OCI-LY7 (cell line): ENCODE results near the gene PRKD2. TPM values are rescaled to one million over a fixed set of nuclear protein-coding genes. Genes with fewer than 3 reads are reported as not detected.
A peak's percentile ranks its signal among the peaks of the same experiment; 100 is the strongest.

Experiments used
- BruUV-seq: library from RNA; stranded (reverse); fragments of 400-500 nt; replicated peaks from 2 replicates; lab custom pipeline; 2021; lab: Mats Ljungman, UMichigan
- CTCF ChIA-PET: fragments of 300-600 bp; sonication (Branson Sonifier 250); formaldehyde crosslinking; loops from one replicate; lab custom pipeline; 2022; ENCODE audit warnings: antibody characterized with exemption; ENCODE audit not compliant: unreplicated experiment; lab: Charles Lee
- POLR2A ChIA-PET: fragments of 300-600 bp; sonication (Branson Sonifier 250); formaldehyde crosslinking; loops from one replicate; lab custom pipeline; 2022; ENCODE audit warnings: antibody characterized with exemption; lab: Charles Lee
- DNase-seq: peaks from one replicate; pipeline ENCODE4 v3.0.0-alpha.2; 2015; ENCODE audit warnings: low spot score
- H2AFZ ChIP-seq: fragments of 200-600 bp; sonication (generic), shearing (Covaris generic); 2 replicates; pipeline ENCODE4 v1.6.1; 2014; ENCODE audit warnings: mild to moderate bottlenecking, antibody characterized with exemption, low read length, moderate library complexity
- H3K27ac ChIP-seq: fragments of 200-600 bp; sonication (generic); 2 replicates; pipeline ENCODE4 v1.5.1; 2014; ENCODE audit warnings: mixed run types, low read depth, mild to moderate bottlenecking, moderate library complexity, low read length, inconsistent platforms; ENCODE audit not compliant: poor library complexity, severe bottlenecking
- H3K36me3 ChIP-seq: fragments of 200-600 bp; sonication (generic); 2 replicates; pipeline ENCODE4 v1.6.1; 2014; ENCODE audit warnings: mild to moderate bottlenecking, antibody characterized with exemption, low read length, moderate library complexity, mixed read lengths; ENCODE audit not compliant: insufficient read depth
- H3K4me1 ChIP-seq: fragments of 200-600 bp; sonication (generic); 2 replicates; pipeline ENCODE4 v1.5.1; 2014; ENCODE audit warnings: mild to moderate bottlenecking, low read length; ENCODE audit not compliant: insufficient read depth, poor library complexity, severe bottlenecking
- H3K4me2 ChIP-seq: fragments of 200-600 bp; sonication (generic); 2 replicates; pipeline ENCODE4 v1.6.1; 2014; ENCODE audit warnings: mild to moderate bottlenecking, low read length
- H3K4me3 ChIP-seq: fragments of 200-600 bp; sonication (generic); 2 replicates; pipeline ENCODE4 v1.5.1; 2014; ENCODE audit warnings: mild to moderate bottlenecking, low read depth, low read length; ENCODE audit not compliant: poor library complexity, severe bottlenecking
- H3K79me2 ChIP-seq: fragments of 200-600 bp; sonication (generic); 2 replicates; pipeline ENCODE4 v1.6.1; 2016; ENCODE audit warnings: low read depth, mild to moderate bottlenecking, low read length, moderate library complexity, mixed read lengths; ENCODE audit not compliant: insufficient read depth
- H3K9me2 ChIP-seq: fragments of 200-600 bp; sonication (generic); 2 replicates; pipeline ENCODE4 v1.6.1; 2016; ENCODE audit warnings: mild to moderate bottlenecking, low read length, mixed read lengths; ENCODE audit not compliant: insufficient read depth
- H3K9me3 ChIP-seq: fragments of 200-600 bp; sonication (generic); 2 replicates; pipeline ENCODE4 v1.6.1; 2014; ENCODE audit warnings: mild to moderate bottlenecking, mixed run types, low read length, mixed read lengths
- H4K20me1 ChIP-seq: fragments of 200-600 bp; sonication (generic); 2 replicates; pipeline ENCODE4 v1.6.1; 2014; ENCODE audit warnings: mild to moderate bottlenecking, antibody characterized with exemption, low read length, moderate library complexity, mixed read lengths; ENCODE audit not compliant: insufficient read depth
- CTCF ChIP-seq: fragments of 200-600 bp; sonication (generic); conservative IDR thresholded peaks from 2 replicates; pipeline ENCODE4 v1.5.1; 2014; ENCODE audit warnings: mild to moderate bottlenecking, antibody characterized with exemption, low read length, moderate library complexity, mixed read lengths
- EZH2phosphoT487 ChIP-seq: fragments of 200-600 bp; sonication (generic); IDR thresholded peaks from 2 replicates; pipeline ENCODE4 v1.6.1; 2018; ENCODE audit warnings: low read depth, borderline replicate concordance, mild to moderate bottlenecking, mixed run types, antibody characterized with exemption, low read length, moderate library complexity, mixed read lengths
- intact Hi-C: fragments of 100-400 bp; cut with micrococcal nuclease; formaldehyde crosslinking; loops from one replicate; pipeline ENCODE4 v1.10.0; 2022; ENCODE audit not compliant: unreplicated experiment
- total RNA-seq, 2 experiments: library from RNA; depleted of rRNA in 1 of 2; stranded (reverse); fragments of >200 nt in 1 of 2; shearing (Covaris generic) in 1 of 2; gene quantifications; 2 replicates each; pipeline ENCODE4 v1.2.3, GENCODE V29; 2014 to 2022

Gene PRKD2
- total RNA-seq, 2 experiments from 2014 or later, result 30.5 to 89.2 TPM

GRCh38 chr19:46717716-46718143 lies 816 bp upstream of the PRKD2 start:
- peaks cover 31% of the 10 kb centered on the region for H3K79me2 ChIP-seq
- peak; percentile 27 for DNase-seq
- peaks cover 56% of the 10 kb centered on the region for H3K36me3 ChIP-seq
- ChIA-PET POLR2A (interaction anchor here (0.9 kb wide), 1 partner anchor 127 kb away, joined by 3 read pairs; no protein-coding TSS in a partner anchor), CTCF (interaction anchor here (0.6 kb wide), 1 partner anchor 10 kb away, joined by 3 read pairs; no protein-coding TSS in a partner anchor)
- no peak for TF ChIP-seq CTCF
- TF ChIP-seq EZH2phosphoT487, result no peak
- peak overlapping the region; percentile 92 for H3K4me3 ChIP-seq
- no peak overlapping the region for H2AFZ ChIP-seq
- peak overlapping the region; percentile 95 for H3K27ac ChIP-seq
- intact Hi-C loops, result loop anchor here (5.0 kb wide), 1 partner anchor 70 kb away; the partner anchor contains the start of gene SLC1A5
- H3K4me2 ChIP-seq, result peak overlapping the region; percentile 99
- peaks cover 8% of the 10 kb centered on the region; the same call in 1 of the 2 replicates for H4K20me1 ChIP-seq
- H3K4me1 ChIP-seq, result peaks cover 59% of the 10 kb centered on the region
- no peaks in the 10 kb centered on the region for H3K9me3 ChIP-seq
- BruUV-seq, result no TSS peak
- no peaks in the 10 kb centered on the region for H3K9me2 ChIP-seq

GRCh38 chr19:46716672-46717033 lies 261 bp downstream of the PRKD2 start:
- peaks cover 55% of the 10 kb centered on the region for H3K36me3 ChIP-seq
- no peak for DNase-seq
- peak overlapping the region; percentile 92 for H3K4me3 ChIP-seq
- peak overlapping the region; percentile 95 for H3K27ac ChIP-seq
- ChIA-PET CTCF (no interaction called here), POLR2A (interaction anchor here (0.6 to 0.7 kb wide), 3 partner anchors 10 to 509 kb away, joined by 3 to 8 read pairs (median 4); no protein-coding TSS in a partner anchor)
- H3K9me3 ChIP-seq, result no peaks in the 10 kb centered on the region
- peaks cover 8% of the 10 kb centered on the region; the same call in 1 of the 2 replicates for H4K20me1 ChIP-seq
- intact Hi-C loops, result loop anchor here (5.0 kb wide), 1 partner anchor 71 kb away; the partner anchor contains the start of gene SLC1A5
- H3K4me1 ChIP-seq, result peaks cover 61% of the 10 kb centered on the region
- H3K79me2 ChIP-seq, result peaks cover 39% of the 10 kb centered on the region
- no peaks in the 10 kb centered on the region for H3K9me2 ChIP-seq
- no peak overlapping the region for H2AFZ ChIP-seq
- TSS peak; percentile 68 for BruUV-seq
- TF ChIP-seq CTCF, result no peak
- TF ChIP-seq EZH2phosphoT487, result no peak
- peak overlapping the region; percentile 99 for H3K4me2 ChIP-seq
